Inferior parietal cortex (tissue), 1 donor: Measurements from ENCODE around the gene NME8.

ENCODE experiments used
- DNase-seq: peaks from one replicate; pipeline ENCODE4 v3.0.0-alpha.2; 2016; ENCODE audit errors: extremely low spot score

The NME8 gene

GRCh38 chr7:37933018-37933566 lies 84.7 kb downstream of the NME8 start:
- no peak for DNase-seq

- DNase-seq, result no peak
These were observed 94.7 kb downstream of the NME8 start for GRCh38 chr7:37942934-37943610.

- no peak for DNase-seq
These were observed 95.7 kb downstream of the NME8 start for GRCh38 chr7:37943905-37944736.

GRCh38 chr7:37944737-37945054 lies 96.3 kb downstream of the NME8 start:
- no peak for DNase-seq

GRCh38 chr7:37945336-37945735 lies 96.9 kb downstream of the NME8 start:
- no peak for DNase-seq

GRCh38 chr7:37947138-37947940 lies 98.9 kb downstream of the NME8 start:
- DNase-seq, result no peak

GRCh38 chr7:37947941-37948210 lies 99.5 kb downstream of the NME8 start:
- DNase-seq, result no peak
